Measurements from ENCODE around the gene VAT1L. TPM values are rescaled to one million over a fixed set of nuclear protein-coding genes. Genes with fewer than 3 reads are reported as not detected.

The VAT1L gene
- total and polyA plus RNA-seq, 10 of the 15 experiments (the other 5 are each of a cell fraction or from before 2014, with no cell fraction given), result 0.06 to 0.18 (median 0.10) TPM; not detected in 5

DNA sequence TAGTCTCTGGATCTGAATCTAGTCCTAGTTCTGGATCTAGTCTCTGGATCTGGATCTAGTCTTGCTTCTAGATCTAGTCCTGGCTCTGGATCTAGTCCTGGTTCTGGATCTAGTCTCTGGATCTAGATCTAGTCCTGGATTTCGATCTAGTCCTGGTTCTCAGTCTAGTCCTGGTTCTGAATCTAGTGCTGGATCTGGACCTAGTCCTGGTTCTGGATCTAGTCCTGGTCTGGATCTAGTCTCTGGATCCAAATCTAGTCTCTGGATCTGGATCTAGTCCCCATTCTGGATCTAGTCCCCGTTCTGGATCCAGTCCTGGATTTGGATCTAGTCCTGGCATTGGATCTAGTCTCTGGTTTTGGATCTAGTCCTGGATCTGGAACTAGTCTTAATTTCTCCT lies 29.9 kb upstream of the VAT1L start:
- no peaks in the 10 kb centered on the region for H3K4me1 ChIP-seq (ENCODE audit: control insufficient read depth, insufficient read depth, low read length)
- DNase-seq (ENCODE audit: low read depth, low spot score) (no peak), ATAC-seq (no peak), FAIRE-seq (no peak)
- H3K27me3 ChIP-seq (replicated peaks in 1 of 2; ENCODE audit: control insufficient read depth in 2 of 2, insufficient read depth in 2 of 2, low read length in 1 of 2), result no peaks in the 10 kb centered on the region
- CTCF ChIA-PET, result no interaction called here
- no peak overlapping the region for H3K9ac ChIP-seq (ENCODE audit: control insufficient read depth, insufficient read depth, low read length)
- POLR2A ChIA-PET, result no interaction called here
- SMC1A ChIA-PET (ENCODE audit: uncharacterized antibody, unreplicated experiment), result no interaction called here
- H2AFZ ChIP-seq (ENCODE audit: control insufficient read depth, low read depth, low read length), result no peak overlapping the region
- RAD21 ChIA-PET (ENCODE audit: unreplicated experiment), result no interaction called here
- BruUV-seq (replicated peaks), result no TSS peak
- WGBS (ENCODE audit: insufficient coverage, insufficient replicate concordance, low lambda C conversion rate, missing lambda C conversion rate), result 0% methylated on average over 2 of the region's 2 CpGs
- H3K36me3 ChIP-seq (ENCODE audit: control insufficient read depth in 2 of 2, insufficient read depth in 2 of 2, low read length in 1 of 2), result no peaks in the 10 kb centered on the region
- TF ChIP-seq NR2C1 (IDR thresholded peaks at IDR 0.05) (no peak), SMARCA5 (IDR thresholded peaks at IDR 0.05) (no peak), MTA3 (IDR thresholded peaks at IDR 0.05; ENCODE audit: borderline replicate concordance, low read length) (no peak), ZNF622 (IDR thresholded peaks at IDR 0.05) (no peak), KLF5 (IDR thresholded peaks at IDR 0.05; ENCODE audit: partially characterized antibody) (no peak), POU2F2 (IDR thresholded peaks at IDR 0.05; ENCODE audit: borderline replicate concordance, low read depth, low read length) (no peak), RELA (IDR thresholded peaks at IDR 0.05; ENCODE audit: borderline replicate concordance, partially characterized antibody) (no peak), HCFC1 (IDR thresholded peaks at IDR 0.05; ENCODE audit: low read length) (no peak)
- TF ChIP-seq, protein P1, sequence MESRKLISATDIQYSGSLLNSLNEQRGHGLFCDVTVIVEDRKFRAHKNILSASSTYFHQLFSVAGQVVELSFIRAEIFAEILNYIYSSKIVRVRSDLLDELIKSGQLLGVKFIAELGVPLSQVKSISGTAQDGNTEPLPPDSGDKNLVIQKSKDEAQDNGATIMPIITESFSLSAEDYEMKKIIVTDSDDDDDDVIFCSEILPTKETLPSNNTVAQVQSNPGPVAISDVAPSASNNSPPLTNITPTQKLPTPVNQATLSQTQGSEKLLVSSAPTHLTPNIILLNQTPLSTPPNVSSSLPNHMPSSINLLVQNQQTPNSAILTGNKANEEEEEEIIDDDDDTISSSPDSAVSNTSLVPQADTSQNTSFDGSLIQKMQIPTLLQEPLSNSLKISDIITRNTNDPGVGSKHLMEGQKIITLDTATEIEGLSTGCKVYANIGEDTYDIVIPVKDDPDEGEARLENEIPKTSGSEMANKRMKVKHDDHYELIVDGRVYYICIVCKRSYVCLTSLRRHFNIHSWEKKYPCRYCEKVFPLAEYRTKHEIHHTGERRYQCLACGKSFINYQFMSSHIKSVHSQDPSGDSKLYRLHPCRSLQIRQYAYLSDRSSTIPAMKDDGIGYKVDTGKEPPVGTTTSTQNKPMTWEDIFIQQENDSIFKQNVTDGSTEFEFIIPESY (IDR thresholded peaks at IDR 0.05), result no peak
- TF ChIP-seq, protein P2, sequence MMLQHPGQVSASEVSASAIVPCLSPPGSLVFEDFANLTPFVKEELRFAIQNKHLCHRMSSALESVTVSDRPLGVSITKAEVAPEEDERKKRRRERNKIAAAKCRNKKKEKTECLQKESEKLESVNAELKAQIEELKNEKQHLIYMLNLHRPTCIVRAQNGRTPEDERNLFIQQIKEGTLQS (IDR thresholded peaks at IDR 0.05; ENCODE audit: borderline replicate concordance, extremely low read depth, low read depth, low read length), result no peak
- no peaks in the 10 kb centered on the region for H3K9me3 ChIP-seq (replicated peaks; ENCODE audit: control insufficient read depth, insufficient read depth, low read length)
- H3K27ac ChIP-seq (ENCODE audit: control insufficient read depth, insufficient read depth), result no peak overlapping the region
- no peaks in the 10 kb centered on the region for H4K20me1 ChIP-seq (ENCODE audit: control insufficient read depth, insufficient read depth)
- no peaks in the 10 kb centered on the region for H3K79me2 ChIP-seq (ENCODE audit: control insufficient read depth, insufficient read depth, low read length)
- intact Hi-C loops (cut with micrococcal nuclease; ENCODE audit: unreplicated experiment) (no loop called here), in situ Hi-C loops (cut with MboI) (no loop called here)
- H3K4me3 ChIP-seq, result no peak overlapping the region
- no peak overlapping the region for H3K4me2 ChIP-seq (ENCODE audit: control insufficient read depth, insufficient read depth)
